NCI-H1417 (cell line): ENCODE results near the gene HERC2.
"Not testable (repeated sequence)": the region's sequence is repeated elsewhere in the genome, so short reads cannot be mapped to it uniquely, and the experiment has no call there.

Experiments used
- DNase-seq, 3 experiments: peaks; one replicate each; lab custom pipeline; 2025; lab: John Stamatoyannopoulos, UW

Gene HERC2

DNA sequence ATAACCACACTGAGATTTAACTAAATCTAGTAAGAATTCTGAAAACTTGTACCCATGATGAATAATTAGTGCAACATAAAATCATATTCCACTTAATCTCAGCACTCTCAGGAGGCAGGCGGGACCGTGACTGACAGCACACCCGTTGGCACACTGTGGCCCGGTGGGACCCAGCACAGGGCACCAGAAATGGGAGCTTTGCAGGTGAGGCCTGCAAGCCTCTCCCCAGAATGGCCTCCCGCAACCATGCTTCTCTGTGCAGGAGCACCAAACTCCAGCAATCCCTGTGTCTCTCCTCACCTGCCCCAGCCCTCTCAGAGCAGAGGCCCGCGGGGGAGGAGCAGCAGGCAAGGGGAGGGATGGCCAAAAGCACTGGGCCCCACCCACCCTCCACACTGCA is 191.3 kb downstream of the HERC2 start:
- DNase-seq = no peak

DNA sequence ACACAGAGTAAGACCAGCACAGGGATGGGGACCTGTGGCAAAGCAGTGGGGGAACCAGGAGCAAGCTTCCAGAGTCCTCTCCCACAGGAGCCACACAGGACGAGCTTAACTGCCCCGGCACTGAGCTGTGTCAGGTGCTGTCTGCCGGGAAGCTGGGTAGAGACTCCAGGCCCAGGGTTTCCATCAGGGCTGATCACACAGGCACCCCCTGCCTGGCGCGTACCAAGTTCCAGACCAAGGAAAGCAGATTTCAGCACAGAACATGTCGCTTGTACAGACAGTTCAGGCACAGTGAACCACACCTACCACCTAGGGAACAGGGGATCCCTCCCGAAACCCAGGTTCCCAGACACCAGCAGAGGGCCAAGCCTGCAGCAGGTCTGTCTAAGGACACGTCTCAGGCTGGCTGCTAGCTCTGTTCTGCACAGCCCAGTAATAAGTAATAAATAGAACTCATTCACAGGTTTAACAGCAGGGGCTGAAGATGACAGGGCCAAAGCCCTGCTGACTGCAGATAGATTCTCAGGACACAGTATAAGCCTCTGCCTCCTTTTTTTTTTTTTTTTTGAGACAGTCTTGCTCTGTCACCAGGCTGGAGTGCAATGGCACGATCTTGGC is 192.6 kb downstream of the HERC2 start:
- DNase-seq = no peak

DNA sequence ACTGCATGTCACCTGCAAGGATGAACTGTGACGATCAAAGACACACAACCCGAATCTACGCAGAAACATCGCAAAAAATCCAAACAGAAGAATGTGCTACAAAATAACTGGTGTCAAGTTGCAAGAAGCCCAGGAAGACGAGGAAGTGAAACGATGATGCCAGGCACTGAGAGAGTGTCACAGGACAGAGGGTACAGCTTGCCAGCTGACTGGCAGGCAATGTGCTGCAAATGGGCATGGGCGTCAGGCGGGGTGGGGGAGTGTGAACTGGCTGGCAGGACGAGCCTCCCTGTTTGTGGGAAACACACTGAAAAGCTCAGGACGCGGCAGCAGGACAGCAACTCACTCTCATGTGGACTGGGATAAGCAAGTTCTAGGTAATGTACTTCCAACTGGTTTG is 193.9 kb downstream of the HERC2 start:
- DNase-seq = peak in 1 of 3 experiments; percentile 8

DNA sequence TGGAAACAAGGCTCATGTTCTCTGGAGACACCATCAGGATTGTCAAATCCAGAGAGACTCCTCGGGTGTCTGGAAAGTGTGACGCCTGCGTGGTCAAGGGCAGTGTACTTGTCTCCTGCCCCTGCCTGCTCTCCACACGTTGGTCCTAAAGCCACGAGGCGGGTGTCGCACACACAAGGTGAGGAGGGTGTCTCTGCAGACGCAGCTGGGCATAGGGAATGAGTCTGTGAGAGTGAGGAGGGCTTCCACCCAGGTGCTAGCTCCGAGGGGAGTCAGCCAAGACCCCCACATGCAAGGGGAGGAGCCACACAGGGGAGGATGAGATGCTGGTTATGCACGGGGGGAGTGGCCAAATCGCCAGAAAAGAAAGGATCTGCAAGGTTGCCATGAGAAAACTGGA is 194.9 kb downstream of the HERC2 start:
- no peak for DNase-seq

DNA sequence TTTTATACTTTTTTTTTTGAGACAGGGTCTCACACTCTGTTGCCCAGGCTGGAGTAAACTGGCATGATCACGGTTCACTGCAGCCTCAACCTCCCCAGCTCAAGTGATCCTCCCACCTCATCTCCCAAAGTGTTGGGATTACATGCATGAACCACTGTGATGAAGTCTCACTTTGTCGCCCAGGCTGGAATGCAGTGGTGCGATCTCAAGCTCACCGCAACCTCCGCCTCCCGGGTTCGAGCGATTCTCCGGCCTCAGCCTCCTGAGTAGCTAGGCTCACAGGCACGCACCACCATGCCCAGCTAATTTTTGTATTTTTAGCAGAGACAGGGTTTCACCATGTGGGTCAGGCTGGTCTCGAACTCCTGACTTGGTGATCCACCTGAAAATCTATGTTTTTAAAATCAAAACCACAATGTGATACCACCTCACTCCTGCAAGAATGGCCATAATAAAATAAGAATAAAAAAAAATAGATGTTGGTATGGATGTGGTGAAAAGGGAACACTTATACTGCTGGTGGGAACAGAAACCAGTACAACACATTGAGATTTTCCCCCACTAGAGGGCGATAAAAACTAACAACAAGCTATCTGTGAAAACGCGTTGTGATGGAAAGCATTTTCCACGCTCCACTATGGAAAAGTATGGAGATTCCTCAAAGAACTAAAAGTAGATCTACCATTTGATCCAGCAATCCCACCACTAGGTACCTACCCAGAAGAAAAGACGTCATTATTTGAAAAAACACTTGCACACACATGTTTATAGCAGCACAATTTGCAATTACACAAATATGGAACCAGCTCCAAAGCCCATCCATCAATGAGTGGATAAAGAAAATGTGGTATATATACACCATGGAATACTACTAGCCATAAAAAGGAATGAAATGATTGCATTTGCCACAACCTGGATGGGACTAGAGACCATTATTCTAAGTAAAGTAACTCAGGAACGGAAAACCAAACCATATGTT is 196.0 kb downstream of the HERC2 start:
- DNase-seq = peak; percentile 44 to 82 (median 45)

DNA sequence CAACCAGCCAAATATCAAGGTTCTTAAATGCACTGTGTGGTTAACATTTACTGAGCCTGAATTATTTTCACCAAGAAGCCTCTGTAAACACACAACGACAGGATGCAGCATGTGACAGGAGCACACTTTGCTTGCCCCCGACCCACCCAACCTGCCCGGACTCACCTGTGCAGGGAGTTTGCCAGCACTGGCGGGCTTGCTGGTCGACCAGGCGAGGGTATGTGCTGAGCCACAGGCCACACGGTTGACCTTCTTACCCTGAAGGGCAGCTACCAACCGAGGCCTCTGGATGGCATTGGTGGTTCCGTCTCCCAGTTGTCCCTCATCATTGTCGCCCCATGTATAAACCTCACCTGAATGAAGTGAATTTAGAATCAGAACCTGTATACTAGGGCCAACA is 197.1 kb downstream of the HERC2 start:
- no peak for DNase-seq

DNA sequence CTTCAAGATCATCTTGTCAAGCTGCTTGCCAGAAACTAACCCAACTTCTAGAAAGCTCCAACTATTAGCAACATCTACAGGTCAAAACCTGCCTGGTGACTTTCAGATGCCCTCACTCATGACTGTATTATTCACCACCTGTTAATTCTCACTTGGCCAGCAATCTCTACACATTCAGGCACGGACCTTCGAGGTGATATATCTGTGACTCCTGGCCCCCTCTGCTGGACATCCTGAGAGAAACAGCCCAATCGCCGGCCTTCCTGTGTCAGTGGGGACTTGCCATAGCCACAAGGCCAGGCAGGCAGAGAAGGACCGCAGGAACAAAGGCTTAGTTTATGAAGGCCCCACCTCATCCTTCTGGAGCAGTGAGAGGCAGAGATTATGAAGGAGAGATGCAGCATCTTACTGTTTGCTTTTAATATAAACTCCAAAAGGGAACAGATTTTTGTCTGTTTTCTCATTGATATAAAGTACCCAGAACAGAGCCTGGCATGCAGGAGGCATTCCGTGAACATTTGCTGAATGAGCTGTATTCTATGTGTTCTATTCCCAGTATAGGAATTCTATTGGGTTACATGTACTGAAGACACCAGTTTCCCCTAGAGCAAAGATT is 198.5 kb downstream of the HERC2 start:
- peak; percentile 49 to 85 (median 54) for DNase-seq

DNA sequence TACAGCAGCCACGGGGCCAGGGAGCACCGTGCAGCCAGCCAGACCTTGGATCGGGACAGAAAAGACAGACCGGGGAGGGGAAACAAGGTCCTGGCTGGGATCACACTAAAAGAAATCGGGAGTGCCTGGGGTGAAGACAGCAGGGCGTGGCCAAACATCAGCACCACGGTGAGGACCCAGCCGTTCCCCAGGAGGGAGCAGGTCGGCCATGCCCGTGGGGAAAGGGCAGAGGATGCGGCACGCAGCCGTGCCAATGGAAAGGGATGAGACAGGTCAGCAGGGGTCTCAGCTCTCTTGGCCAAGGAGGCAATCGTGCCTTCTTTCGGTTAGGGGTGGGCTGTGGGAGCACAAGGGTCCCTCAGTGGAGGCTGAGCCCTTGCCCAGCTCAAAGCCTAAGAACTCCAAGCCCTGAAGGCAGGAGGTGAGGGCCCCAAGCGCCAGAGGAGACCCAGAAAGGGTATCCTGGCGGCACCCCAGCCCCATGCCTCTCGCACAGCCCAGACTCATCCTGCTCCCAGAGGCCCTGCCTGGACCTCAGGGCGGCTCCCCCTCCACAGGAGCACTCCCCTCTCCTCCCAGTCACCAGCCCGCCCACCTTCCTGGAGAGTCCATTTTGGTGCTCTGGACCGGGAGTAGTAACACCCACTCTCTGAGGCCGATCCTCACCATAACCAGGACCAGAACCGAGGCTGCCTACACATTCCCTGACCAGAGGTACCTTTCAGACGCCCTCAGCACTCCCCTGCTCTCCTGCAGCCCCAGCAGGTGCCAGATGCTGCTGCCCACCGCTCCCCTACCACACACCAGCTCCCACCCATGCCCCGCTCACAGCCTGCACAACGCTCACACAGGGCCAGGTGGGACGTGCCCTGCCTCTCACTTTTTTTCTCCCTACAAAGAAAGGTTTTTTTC is 199.7 kb downstream of the HERC2 start:
- no peak for DNase-seq

DNA sequence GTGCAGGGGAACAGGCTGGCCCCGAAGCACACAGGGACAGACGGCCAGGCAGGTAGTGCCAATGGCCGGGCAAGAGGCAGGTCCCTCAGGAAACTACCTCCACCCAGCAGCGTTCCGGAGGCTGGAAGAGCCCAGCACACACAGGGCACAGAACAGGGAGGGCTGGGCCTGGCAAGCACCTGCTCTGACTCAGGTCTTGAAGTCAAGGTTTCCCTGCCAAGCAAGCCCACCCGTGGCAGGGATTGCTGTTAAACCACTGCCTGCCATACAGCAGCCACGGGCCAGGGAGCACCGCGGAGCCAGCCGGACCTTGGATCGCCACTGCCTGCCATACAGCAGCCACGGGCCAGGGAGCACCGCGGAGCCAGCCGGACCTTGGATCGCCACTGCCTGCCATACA is 200.4 kb downstream of the HERC2 start:
- DNase-seq = not testable (repeated sequence)

DNA sequence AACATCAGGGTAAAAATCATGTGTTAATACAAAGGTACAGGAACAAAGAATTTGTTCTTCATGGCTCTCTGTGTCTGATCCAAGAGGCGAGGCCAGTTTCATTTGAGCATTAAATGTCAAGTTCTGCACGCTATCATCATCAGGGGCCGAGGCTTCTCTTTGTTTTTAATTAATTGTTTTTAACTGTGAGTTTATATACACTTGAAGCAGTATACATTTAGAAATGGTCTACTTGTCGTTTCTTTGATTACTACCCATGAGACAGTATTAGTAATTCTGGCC is 201.7 kb downstream of the HERC2 start:
- no peak for DNase-seq

DNA sequence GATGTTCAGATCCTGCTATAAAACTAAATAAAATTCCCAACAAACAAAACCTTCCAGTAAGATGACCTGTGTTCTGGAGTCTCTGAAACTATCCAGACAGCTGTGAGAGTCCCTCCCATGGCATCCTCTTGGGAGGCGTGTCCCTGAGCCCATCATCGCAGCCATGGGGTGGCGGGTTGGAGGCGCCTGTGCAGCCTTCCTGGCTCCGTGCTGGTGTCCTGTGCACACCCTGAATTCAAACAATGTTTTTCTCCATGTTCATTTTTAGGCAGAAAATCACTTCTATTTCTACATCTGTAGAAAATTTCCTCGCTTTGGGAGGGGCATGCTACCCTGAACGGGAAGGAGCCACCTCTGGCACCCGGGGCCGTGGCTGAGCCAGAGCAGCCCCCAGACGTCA is 203.4 kb downstream of the HERC2 start:
- DNase-seq = no peak

DNA sequence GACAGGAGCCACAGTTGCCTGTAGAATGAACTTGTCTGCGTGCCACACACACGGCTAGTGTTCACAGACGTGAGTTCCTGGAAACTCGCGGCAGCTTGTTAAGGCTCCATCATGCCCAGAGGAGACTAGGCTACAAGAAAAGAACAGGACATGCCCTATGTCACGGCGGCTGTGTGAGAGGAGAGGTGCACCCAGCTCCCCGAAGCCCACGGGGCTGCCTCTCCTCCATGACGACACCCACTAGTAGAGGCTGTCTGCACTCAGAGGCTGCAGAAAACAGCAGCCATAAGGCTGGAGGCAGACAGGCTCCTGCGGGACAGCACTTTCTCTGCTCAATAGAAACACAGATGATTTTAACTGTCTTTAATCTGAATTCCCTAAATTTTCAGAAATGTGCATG is 203.9 kb downstream of the HERC2 start:
- DNase-seq = no peak

DNA sequence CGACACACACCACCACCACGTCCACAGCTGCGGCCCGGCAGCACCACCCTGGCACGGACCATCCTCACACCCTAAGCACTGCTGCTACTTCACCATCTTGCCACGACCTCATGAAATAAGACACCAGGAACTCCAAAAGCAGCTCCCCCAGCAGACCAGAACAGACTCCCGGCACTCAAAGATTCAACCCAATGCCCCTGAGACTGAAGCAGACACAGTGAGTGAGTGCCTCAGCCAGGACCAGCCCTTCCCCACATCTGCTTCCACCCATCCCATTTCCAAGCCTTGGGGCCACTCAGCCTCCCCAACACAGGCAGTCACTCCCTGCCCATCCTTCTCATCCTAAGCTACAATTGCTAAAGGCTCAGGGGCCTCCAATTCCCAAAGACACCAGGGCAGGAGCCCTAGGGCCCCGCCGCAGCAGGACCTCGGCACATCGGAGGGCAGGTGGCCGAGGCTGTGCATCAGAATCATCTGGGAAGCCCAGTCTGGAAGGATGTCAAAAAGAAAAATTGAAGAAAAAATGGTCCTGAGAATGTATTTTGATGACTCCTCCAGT is 204.5 kb downstream of the HERC2 start:
- DNase-seq = no peak

DNA sequence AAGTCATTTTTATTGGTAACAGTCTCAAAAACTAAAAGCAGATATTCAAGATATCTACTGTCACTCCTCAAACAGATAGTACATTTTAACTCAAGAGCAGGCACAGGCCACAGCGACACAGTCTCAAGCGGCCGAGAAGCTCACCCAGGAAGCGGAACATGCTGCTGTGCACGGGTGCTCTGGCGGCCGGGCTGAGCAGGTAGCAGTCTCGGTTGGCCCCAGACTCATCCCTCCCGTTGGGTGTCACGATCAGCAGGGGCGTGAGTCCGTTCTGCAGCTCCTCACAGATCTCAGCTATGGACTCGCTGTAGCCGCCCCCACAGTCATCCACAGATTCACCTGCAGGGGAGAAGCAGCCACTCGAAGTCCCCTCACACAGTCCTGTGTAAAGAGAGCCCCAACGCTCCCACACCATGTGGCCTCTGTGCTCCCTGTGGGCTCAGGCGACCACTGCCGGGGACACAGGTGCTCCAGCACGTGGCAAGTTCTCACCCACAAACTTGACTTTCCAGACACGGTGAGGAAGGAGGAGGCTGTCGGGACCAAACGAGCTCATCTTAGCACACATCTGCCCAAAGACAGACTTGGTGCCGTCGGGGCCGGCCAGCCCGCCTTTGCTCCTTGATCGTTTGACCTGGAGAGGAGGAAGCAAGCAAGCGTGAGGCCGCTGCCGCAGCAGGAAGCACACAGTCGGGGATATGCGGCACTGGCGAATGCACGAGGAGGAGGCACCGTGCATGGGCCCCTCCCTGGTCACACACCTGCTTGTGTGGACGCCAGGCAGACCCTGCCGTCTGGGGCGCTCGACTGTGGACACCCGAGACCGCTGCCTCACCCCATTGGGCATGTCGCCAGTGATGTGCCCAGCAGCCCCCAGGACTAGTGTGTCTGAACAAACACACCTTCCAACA is 205.2 kb downstream of the HERC2 start:
- DNase-seq = no peak

DNA sequence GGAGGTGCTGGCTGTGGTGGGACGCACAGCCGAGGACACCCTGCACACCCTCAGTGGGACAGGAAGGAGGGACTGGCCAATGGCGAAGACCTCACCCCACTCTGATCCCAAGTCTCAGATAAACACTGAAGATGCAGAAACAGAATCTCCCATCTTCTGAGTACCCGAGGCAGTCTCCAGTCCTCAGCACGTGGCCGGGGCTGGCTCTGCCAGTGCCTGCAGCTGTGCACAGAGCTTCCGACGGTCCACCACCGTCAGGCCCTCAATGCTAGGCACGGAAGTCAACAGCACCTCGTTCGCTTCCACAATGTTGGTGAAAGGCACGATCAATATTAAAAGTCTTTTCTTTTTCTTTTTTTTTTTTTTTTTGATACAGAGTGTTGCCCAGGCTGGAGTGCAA is 206.1 kb downstream of the HERC2 start:
- DNase-seq = no peak

DNA sequence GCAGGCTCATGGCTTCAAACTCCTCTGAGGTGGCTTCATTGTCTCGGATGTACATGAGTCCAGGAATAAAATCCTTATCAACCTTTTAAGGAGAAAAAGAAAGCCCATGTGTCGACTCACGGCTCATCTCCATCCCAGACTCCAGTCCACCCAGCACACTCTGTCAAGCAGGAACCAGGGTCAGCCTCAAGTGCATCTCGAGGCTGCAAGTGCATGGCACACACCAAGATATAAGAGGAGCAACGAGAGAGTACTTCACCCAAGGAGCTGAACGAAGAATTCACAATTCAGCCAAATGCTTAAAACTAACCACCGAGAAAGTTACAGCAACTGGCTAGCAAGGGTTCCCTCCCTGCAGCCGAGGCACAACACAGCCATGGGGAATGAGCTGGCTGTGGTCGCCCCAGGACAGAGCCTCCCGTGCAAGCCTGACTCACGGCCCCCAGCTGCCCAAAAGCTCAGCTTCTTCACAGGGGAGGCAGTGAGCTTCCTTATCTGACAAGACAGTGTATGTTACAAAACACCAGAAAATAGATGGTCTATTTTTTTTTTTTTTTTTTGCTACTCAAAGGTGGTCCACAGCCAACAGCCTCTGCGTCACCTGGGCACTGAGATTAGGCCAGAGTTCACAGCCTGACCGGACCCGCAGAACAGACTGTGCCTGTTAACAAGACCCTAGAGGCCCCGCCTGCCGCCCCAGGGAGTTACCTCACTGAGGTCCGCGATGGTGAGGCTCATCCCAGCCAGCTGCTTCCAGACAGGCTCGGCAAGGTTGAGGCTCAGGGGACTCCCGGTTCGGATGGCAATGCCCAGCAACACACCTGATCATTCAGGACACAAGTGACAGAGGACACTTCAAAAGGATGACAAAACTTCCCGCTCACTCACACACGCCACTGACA is 207.0 kb downstream of the HERC2 start:
- no peak for DNase-seq

DNA sequence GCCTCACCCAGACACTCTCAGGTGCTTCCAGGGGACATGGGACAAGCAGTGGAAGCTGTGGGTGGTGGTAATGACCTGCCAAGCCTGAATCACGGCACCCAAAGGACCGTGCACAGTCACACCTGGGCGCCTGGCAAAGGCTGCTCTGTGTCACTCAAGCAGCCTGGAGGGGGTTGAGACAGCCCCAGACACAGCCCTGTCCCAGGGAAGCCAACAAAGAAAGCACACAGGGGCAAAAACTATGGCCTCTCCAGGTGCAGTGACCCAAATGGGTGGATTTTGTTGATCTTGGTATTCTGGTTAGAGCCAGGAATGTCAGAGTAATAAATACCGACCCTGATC is 207.9 kb downstream of the HERC2 start:
- no peak for DNase-seq

DNA sequence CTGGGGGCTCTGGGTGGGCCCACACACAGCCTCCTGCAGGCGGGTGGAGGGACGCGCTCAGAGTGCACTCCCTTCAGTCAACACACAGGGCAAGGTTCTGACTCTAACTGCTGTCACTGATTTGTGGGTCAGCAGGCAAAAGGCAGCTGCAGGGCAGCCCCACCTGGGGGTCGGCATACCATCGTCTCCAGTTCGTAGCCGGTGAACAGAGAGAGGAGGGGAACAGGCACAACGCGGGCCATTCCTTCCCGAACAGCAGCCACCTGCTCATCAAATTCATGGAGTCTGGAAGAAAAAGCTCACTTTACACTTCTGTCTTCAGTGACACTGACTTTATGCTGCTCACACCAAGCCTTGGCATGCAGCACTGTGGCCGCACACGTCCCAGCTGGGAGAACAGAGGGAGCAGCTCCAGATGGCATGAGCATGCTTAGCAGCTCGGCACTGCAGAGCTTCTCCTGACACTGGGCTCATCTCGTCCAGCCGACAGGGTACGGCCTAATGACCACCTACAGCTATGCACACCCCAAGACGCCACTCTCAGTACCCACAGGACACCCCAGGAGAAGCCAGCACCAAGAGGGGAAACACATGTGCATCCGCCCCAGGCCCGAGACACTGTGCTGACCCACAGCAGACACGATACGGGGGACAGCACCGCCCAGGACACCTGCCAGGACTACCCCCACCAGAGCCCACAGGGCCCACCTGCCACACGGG is 208.4 kb downstream of the HERC2 start:
- no peak for DNase-seq

DNA sequence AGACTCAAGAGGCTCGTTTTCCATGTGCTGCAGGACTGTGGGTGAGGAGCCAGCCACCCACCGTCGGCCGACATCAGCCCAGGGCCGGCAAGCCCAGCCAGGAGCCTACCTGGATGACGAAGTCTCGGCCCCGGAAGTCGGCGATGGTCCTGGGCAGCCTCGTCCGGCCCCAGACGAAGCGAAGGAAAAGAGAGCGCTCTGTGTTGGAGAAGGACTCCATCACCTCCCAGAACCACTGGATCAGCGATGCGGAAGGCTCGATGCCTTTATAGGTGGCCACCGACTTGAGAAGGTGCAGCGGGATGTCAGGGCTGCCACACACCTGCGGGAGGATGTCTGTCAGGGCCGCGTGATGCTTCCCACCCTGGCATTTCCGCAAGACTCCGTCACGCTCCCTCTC is 209.0 kb downstream of the HERC2 start:
- DNase-seq = no peak
